Cardiac fibroblast (primary cell): ENCODE data around the gene PCP2.

Experiments
- DNase-seq, 2 donors: peaks; one replicate each; pipeline versions ENCODE4 v3.0.0 to v3.0.0-alpha.2; 2010; ENCODE audit warnings: low read depth in 2 of 2
- H3K4me3 ChIP-seq, 2 donors: replicated peaks in 1 of 2; 1 replicate in 1 of 2; 2 replicates in 1 of 2; pipeline ENCODE4 v1.5.1; 2011; ENCODE audit warnings: low read depth in 2 of 2, low read length in 2 of 2, mild to moderate bottlenecking in 2 of 2, moderate library complexity in 1 of 2
- TF ChIP-seq, protein P1 (sequence below): IDR thresholded peaks from one replicate; pipeline ENCODE4 v1.5.1; 2011; ENCODE audit warnings: low read depth, mild to moderate bottlenecking, low read length, inconsistent platforms

PCP2 gene

GRCh38 chr19:7632340-7633203 is 947 bp downstream of the PCP2 start:
- no peak for DNase-seq
- H3K4me3 ChIP-seq, result no peak overlapping the region
- TF ChIP-seq, protein P1, sequence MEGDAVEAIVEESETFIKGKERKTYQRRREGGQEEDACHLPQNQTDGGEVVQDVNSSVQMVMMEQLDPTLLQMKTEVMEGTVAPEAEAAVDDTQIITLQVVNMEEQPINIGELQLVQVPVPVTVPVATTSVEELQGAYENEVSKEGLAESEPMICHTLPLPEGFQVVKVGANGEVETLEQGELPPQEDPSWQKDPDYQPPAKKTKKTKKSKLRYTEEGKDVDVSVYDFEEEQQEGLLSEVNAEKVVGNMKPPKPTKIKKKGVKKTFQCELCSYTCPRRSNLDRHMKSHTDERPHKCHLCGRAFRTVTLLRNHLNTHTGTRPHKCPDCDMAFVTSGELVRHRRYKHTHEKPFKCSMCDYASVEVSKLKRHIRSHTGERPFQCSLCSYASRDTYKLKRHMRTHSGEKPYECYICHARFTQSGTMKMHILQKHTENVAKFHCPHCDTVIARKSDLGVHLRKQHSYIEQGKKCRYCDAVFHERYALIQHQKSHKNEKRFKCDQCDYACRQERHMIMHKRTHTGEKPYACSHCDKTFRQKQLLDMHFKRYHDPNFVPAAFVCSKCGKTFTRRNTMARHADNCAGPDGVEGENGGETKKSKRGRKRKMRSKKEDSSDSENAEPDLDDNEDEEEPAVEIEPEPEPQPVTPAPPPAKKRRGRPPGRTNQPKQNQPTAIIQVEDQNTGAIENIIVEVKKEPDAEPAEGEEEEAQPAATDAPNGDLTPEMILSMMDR, result no peak

- DNase-seq, result no peak
- no peak overlapping the region for H3K4me3 ChIP-seq
- TF ChIP-seq, protein P1, result no peak
Measured at GRCh38 chr19:7631577-7631976, 1.9 kb downstream of the PCP2 start.

DNA sequence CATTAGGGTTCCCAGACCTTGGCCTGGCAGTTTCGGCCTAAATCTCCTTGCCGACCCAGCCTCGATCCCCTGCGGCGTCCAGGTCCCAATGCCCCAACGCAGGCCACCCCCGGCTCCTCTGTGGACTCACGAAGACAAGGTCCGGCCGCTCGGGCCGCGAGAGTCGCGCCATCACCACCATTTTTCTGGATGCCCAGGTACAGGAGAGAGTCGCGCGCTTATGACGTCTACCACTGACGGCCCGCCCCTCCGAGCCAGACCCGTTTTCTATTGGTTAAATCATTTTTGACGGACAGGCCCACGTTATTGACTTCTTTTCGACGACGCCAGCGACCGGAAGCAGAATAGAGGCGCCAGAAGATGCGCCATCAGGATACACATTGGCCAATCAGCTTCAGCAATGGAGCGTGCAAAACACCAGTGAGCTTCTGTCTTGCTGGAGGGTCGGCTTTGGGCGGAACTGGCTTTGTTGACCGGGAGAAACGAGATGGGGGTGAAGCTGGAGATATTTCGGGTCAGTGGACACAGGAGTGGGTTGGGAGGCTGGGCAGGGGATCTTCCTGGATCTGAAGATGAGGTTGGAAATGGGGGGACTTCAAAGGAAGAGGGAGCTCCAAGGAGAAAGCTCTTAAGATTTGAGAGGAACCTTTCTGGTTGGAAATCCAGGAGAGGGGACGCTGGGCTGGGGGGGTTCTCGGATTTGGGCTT is 4.0 kb downstream of the PCP2 start, which contains the start of the genes PET100 and XAB2:
Gene PET100 (plus strand): TSS at position 447 of the 708 bp plus-strand sequence. CDS start 41 bp downstream, at position 488.
Gene XAB2 (minus strand): TSS at position 199 of the 708 bp plus-strand sequence. CDS start 18 bp downstream, at position 181.
- H3K4me3 ChIP-seq, result peak within 1 kb of the TSS; percentile 76 to 100
- peak; percentile 99 for DNase-seq
- TF ChIP-seq, protein P1, result no peak

DNA sequence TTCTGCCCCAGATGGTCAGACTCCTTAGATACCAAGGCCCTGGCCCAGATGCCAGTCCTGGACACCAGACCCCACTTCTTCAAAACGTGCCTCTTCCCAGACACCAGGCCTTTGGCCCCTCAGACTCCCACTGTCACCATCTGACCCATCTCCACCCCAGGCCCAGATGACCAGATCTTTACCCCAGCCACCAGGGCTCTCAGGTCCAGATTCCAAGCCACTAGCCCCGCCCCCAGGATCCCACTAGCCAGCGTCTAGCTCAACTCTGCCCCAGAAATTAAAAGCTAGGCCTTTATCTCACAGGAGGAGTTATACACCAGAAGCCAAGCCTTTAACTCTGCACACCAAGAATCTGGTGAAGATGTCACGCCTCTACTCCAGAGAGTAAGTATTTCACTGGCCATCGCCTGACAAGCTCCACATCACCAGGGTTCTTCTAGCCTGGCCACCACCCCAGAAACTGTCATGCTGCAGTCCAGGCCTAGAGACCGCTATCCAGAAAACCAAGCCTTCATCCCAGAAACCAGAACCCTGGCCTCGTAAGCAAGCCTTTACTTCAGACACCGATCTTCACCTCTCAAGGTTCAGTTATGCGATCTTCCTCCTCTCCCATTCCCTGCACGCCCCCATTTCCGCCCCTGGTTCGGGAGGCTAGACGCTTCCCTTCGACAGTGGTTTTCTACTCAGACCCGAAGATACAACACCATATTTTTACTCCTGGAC is 4.8 kb downstream of the PCP2 start:
- no peak for DNase-seq
- TF ChIP-seq, protein P1, result no peak
- peak overlapping the region; percentile 68 to 100 for H3K4me3 ChIP-seq

DNA sequence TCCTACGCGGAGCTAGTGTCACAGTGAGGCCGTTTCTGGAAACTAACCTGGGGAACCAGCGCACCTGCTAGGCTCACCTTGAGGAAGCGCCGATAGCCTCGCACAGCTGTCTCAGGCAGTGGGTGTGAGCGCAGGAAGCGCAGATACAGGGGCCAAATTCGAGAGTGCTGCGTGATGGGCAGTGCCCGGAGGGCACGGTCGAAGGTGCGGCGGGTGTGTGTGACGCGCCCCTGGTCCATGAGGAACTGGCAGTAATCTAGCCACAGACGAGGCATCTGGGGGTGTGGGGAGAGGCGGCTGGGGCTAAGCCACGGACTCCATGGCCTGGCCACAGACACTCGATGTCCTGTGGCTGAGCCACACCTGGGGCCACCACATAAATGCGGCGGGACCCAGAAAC is 6.4 kb downstream of the PCP2 start:
- DNase-seq, result no peak
- H3K4me3 ChIP-seq, result no peak overlapping the region
- TF ChIP-seq, protein P1, result no peak

GRCh38 chr19:7625763-7626372 is 7.7 kb downstream of the PCP2 start:
- H3K4me3 ChIP-seq, result no peak overlapping the region
- DNase-seq, result no peak
- TF ChIP-seq, protein P1, result no peak
